ENCODE measurements around the gene SKIL. TPM values are rescaled to one million over a fixed set of nuclear protein-coding genes. Genes with fewer than 3 reads are reported as not detected.
"Not testable (repeated sequence)": the region's sequence is repeated elsewhere in the genome, so short reads cannot be mapped to it uniquely, and the experiment has no call there.

Gene SKIL
- total RNA-seq, 2 experiments from 2014 or later: 16.3 to 17.5 TPM

DNA sequence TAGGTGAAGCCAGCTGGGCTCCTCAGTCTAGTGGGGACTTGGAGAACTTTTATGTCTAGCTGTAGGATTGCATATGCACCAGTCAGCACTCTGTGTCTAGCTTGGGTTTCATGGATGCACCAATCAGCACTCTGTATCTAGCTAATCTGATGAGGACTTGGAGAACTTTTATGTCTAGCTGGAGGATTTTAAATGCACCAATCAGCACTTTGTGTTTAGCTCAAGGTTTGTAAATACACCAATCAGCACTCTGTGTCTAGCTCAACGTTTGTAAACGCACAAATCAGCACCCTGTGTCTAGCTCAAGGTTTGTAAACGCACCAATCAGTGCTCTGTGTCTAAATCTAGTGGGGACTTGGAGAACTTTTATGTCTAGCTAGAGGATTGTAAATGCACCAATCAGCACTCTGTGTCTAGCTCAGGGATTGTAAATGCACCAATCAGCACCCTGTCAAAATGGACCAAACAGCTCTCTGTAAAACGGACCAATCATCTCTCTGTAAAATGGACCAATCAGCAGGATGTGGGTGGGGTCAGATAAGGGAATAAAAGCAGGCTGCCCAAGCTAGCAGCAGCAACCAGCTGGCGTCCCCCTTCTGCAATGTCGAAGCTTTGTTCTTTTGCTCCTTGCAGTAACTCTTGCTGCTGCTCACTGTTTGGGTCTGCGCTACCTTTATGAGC is 29.5 kb upstream of the SKIL start:
- CTCF ChIA-PET: interaction anchor here (0.6 to 1.3 kb wide), 2 partner anchors 11 to 207 kb away, joined by 3 read pairs; no protein-coding TSS in a partner anchor
- H3K27ac Mint-ChIP-seq; intact Hi-C loops (cut with micrococcal nuclease); H3K9me3 Mint-ChIP-seq; H3K4me3 Mint-ChIP-seq; H3K27me3 Mint-ChIP-seq (ENCODE audit: low read depth); H3K4me1 Mint-ChIP-seq (ENCODE audit: low read depth); DNase-seq; H3K36me3 Mint-ChIP-seq (ENCODE audit: low read depth): not testable (repeated sequence)

DNA sequence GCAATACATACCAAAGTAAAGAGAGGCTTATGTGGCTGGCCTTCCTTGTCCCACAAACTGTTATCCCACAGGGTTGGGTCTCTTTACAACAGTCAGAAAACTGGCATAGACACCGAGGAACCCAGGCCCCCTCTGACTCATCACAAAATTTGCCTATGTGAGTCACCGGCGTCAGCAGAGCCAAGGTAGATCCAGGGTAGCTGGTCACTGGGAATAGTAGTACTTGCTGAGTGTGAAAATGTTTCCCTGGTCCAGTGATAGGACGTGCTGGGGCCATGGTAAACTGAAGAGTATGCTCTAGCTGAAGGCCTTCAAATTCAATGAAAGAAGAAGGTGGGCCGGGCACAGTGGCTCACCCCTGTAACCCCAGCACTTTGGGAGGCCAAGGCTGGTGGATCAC is 27.1 kb upstream of the SKIL start:
- Mint-ChIP-seq H3K9me3 (peaks cover 5% of the 10 kb centered on the region), H3K4me1 (ENCODE audit: low read depth) (no peaks in the 10 kb centered on the region), H3K27me3 (ENCODE audit: low read depth) (peaks cover under 1% of the 10 kb centered on the region), H3K4me3 (no peak overlapping the region), H3K36me3 (ENCODE audit: low read depth) (no peaks in the 10 kb centered on the region), H3K27ac (no peak overlapping the region)
- CTCF ChIA-PET: no interaction called here
- intact Hi-C loops (cut with micrococcal nuclease): no loop called here
- no peak for DNase-seq

DNA sequence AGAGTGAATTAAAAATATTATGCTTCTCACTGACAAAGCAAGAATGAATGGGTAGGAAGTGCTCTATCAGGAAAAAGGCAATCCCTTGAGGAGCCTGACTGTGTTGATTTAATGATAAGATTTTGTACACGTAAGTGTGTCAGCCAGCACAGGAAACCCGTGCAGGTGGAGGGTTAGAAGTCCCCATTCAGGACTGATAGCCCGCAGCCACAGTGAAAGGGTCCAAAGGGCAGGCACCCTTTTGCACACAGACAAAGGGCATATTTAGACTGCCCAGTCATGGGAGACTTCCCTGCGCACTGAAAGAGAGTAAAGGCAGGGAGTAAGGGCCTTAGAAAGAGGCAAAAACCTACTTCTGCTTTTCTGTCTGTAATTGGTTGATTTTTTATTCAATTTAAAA is 26.4 kb upstream of the SKIL start:
- Mint-ChIP-seq H3K27me3 (ENCODE audit: low read depth) (no peaks in the 10 kb centered on the region), H3K36me3 (ENCODE audit: low read depth) (no peaks in the 10 kb centered on the region), H3K27ac (no peak overlapping the region), H3K4me3 (no peak overlapping the region), H3K4me1 (ENCODE audit: low read depth) (no peaks in the 10 kb centered on the region), H3K9me3 (peaks cover 5% of the 10 kb centered on the region)
- intact Hi-C loops (cut with micrococcal nuclease): no loop called here
- CTCF ChIA-PET: no interaction called here
- DNase-seq: no peak

DNA sequence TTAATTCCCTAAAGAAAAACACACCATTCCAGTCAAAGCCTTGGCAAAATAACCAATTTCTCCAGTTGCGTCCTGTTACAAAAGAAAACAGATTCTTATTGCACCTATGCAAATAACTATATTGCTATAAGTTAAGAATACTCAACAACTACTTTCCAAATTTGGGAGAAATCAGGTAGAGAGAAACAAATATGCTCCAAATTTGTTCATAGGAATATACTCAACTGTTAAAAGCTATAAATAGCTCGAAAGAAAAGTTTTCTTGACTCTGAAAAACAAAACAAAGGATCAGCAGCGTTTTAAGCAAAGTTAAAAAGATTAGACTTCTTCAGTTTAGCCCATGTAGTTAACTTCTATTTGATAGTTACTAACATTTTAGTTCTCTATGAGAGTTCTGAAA is 20.1 kb upstream of the SKIL start:
- CTCF ChIA-PET: interaction anchor here (0.5 to 0.6 kb wide), 2 partner anchors 61 to 475 kb away, joined by 3 to 4 read pairs; no protein-coding TSS in a partner anchor
- Mint-ChIP-seq H3K4me1 (ENCODE audit: low read depth) (no peaks in the 10 kb centered on the region), H3K9me3 (peaks cover 16% of the 10 kb centered on the region), H3K36me3 (ENCODE audit: low read depth) (no peaks in the 10 kb centered on the region), H3K4me3 (no peak overlapping the region), H3K27ac (no peak overlapping the region), H3K27me3 (ENCODE audit: low read depth) (no peaks in the 10 kb centered on the region)
- intact Hi-C loops (cut with micrococcal nuclease): no loop called here
- no peak for DNase-seq

DNA sequence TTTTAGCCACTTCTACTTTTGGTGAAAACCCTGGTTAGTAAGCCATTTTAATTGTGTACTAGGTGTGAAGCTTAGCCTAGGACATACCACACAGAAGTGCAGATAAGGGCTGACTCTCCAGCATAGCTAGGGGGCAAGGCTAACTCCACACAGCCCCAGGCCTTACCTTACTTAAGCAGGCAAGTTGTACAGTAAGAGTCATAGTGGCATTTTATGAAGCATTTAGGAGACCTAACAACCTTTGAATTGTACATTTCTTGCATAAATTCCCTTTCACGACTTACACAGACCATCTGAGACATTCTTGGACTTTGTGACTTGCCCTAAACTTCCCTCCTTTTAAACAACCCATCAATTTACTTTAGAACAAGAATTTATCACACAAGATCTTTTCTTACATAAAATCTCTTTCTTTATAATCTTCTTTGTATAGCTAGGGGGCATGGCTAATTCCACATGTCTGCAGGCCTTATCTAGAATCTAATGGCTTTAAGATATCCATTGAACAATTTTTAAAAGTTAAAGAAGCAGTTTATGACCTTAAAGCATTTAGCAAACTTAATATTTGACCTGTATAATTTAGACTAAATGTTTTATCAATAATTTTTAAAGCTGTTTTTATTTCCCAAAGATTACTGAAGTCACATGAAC is 18.7 kb upstream of the SKIL start:
- no peak for DNase-seq
- intact Hi-C loops (cut with micrococcal nuclease): no loop called here
- CTCF ChIA-PET: interaction anchor here (0.6 to 1.5 kb wide), 2 partner anchors 10 to 28 kb away, joined by 3 to 5 read pairs; no protein-coding TSS in a partner anchor
- H3K36me3 Mint-ChIP-seq (ENCODE audit: low read depth): no peaks in the 10 kb centered on the region
- no peak overlapping the region for H3K4me3 Mint-ChIP-seq
- H3K9me3 Mint-ChIP-seq: peaks cover 16% of the 10 kb centered on the region
- H3K4me1 Mint-ChIP-seq (ENCODE audit: low read depth): no peaks in the 10 kb centered on the region
- no peak overlapping the region for H3K27ac Mint-ChIP-seq
- H3K27me3 Mint-ChIP-seq (ENCODE audit: low read depth): no peaks in the 10 kb centered on the region

DNA sequence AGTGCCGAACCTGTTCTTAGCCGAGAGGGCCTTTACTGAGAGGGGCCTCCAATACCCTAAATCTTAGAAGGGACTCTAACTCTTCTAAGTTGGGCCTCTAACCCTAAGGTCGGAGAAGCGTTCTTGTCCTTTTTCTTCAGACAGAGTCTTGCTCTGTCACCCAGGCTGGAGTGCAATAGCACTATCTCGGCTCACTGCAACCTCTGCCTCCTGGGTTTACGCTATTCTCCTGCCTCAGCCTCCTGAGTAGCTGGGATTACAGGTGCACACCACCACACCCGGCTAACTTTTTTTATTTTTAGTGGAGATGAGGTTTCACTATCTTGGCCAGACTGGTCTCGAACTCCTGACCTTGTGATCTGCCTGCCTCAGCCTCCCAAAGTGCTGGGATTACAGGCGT is 15.2 kb upstream of the SKIL start:
- H3K9me3 Mint-ChIP-seq: peaks cover 14% of the 10 kb centered on the region
- DNase-seq; H3K4me3 Mint-ChIP-seq; intact Hi-C loops (cut with micrococcal nuclease); H3K4me1 Mint-ChIP-seq (ENCODE audit: low read depth); H3K36me3 Mint-ChIP-seq (ENCODE audit: low read depth); H3K27ac Mint-ChIP-seq; H3K27me3 Mint-ChIP-seq (ENCODE audit: low read depth): not testable (repeated sequence)
- CTCF ChIA-PET: interaction anchor here (0.9 kb wide), 1 partner anchor 13 kb away, joined by 3 read pairs; no protein-coding TSS in a partner anchor

DNA sequence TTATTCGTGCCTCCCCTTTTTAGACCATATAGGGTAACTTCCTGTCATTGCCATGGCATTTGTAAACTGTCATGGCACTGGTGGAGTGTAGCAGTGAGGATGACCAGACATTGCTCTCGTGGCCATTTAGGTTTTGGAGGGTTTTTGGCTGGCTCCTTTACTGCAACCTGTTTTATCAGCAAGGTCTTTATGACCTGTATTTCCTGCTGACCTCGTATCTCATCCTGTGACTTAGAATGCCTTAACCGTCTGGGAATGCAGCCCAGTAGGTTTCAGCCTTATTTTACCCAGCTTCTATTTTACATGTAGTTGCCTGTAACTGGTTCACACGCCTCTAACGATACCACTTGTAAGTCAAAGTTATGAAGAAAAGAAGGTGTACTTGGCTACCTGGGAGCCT is 13.7 kb upstream of the SKIL start:
- H3K9me3 Mint-ChIP-seq; H3K27me3 Mint-ChIP-seq (ENCODE audit: low read depth); H3K27ac Mint-ChIP-seq; H3K36me3 Mint-ChIP-seq (ENCODE audit: low read depth); CTCF ChIA-PET; H3K4me1 Mint-ChIP-seq (ENCODE audit: low read depth); DNase-seq; intact Hi-C loops (cut with micrococcal nuclease); H3K4me3 Mint-ChIP-seq: not testable (repeated sequence)

DNA sequence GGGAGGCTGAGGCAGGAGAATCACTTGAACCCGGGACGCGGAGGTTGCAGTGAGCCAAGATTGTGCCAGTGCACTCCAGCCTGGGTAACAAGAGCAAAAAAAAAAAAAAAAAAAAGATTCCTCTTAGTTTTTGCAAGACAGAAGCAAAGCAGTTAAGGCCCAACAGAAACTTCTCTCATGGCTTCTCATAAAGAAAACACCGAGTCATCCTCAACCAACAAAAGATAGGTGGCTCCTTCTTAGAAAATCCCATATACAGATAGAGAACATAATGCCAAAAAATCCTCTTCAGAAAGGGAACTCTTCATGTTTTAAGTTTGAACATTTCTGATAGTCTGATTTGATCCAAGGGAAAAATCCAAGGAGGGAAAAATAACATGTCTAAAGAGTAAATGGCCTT is 12.5 kb upstream of the SKIL start:
- no peaks in the 10 kb centered on the region for H3K27me3 Mint-ChIP-seq (ENCODE audit: low read depth)
- CTCF ChIA-PET: no interaction called here
- H3K9me3 Mint-ChIP-seq: no peaks in the 10 kb centered on the region
- H3K27ac Mint-ChIP-seq: peak overlapping the region; percentile 30
- DNase-seq: no peak
- H3K4me3 Mint-ChIP-seq: no peak overlapping the region
- intact Hi-C loops (cut with micrococcal nuclease): no loop called here
- H3K4me1 Mint-ChIP-seq (ENCODE audit: low read depth): peaks cover 5% of the 10 kb centered on the region
- H3K36me3 Mint-ChIP-seq (ENCODE audit: low read depth): no peaks in the 10 kb centered on the region

DNA sequence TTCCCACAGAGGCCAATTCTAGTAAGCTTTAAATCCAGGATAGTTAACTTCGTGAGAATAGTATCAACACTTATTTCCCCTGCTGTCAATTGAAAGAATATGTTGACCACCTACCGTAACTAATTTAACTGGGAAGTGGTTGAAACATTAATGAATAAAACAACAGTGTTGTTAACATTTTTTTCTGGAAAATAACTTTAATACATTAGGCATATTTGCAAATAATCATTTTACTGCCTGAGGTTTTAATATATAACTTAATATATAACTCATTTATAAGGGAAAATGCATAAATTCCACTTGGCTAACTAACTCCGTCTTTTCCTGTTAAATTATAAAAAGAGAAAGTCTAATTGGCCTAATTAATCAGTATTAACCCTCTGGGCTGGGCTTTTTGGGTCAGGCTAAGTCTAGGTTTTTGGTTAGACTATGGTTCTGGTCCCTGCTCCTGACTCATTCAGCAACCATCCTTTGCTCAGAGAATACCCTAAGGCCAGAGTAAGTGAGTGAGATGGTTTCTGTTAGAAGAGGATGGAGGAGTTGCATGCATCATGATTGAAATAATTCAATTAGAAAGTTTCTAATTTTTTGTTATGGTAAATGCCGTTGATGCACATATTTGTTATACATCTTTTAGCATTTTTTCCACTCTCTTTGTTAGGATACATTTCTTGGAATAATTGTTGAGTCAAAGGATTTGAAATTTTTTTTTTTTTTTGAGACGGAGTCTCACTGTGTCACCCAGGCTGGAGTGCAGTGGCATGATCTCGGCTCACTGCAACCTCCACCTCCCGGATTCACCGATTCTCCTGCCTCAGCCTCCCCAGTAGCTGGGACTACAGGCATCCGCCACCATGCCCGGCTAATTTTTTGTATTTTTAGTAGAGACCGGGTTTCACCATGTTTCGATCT is 10.8 kb upstream of the SKIL start:
- CTCF ChIA-PET: no interaction called here
- intact Hi-C loops (cut with micrococcal nuclease): no loop called here
- no peaks in the 10 kb centered on the region for H3K36me3 Mint-ChIP-seq (ENCODE audit: low read depth)
- H3K27ac Mint-ChIP-seq: no peak overlapping the region
- peaks cover 8% of the 10 kb centered on the region for H3K4me1 Mint-ChIP-seq (ENCODE audit: low read depth)
- H3K27me3 Mint-ChIP-seq (ENCODE audit: low read depth): no peaks in the 10 kb centered on the region
- no peak overlapping the region for H3K4me3 Mint-ChIP-seq
- DNase-seq: no peak
- H3K9me3 Mint-ChIP-seq: no peaks in the 10 kb centered on the region

DNA sequence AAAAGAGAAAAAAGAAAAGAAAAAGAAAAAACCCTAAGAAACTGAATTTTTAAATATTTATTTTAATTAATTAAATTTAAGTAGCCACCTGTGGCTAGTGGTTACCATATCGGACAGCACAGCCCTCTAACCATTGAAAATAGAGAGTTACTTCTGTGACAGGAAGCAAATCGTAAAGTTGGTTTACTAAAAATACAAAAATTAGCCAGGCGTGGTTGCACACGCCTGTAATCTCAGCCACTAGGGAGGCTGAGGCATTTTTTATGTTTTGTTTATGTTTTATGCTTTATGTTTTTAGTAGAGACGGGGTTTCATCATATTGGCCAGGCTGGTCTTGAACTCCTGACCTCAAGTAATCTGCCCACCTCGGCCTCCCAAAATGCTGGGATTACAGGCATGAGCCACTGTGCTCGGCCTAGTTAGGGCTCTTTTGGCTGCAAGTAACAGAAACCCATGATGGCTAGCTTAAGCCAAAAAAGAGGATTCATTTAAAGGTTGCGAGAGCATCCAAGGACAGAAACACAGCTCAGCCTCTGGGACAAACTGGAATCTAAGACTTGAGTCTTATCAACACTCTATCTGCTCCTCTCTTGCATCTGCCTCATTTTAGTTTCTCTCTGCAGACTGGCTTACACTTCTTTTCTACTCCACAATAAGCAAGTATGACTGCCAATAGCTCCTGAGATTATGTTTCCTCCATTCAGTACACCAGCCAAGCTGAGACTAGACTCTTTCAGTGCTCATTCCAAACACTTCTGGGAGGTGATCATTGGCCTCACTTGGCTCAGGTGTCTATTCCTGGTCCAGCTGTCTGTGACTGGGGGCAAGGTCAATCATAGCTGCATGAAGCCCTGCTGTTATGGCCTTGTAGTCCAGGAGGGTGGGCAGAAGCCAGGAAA is 6.8 kb upstream of the SKIL start:
- Mint-ChIP-seq H3K27me3 (ENCODE audit: low read depth) (no peaks in the 10 kb centered on the region), H3K4me3 (no peak overlapping the region), H3K36me3 (ENCODE audit: low read depth) (no peaks in the 10 kb centered on the region), H3K4me1 (ENCODE audit: low read depth) (peaks cover 10% of the 10 kb centered on the region), H3K9me3 (no peaks in the 10 kb centered on the region), H3K27ac (no peak overlapping the region)
- intact Hi-C loops (cut with micrococcal nuclease): loop anchor here (10.0 kb wide), 1 partner anchor 1104 kb away; no protein-coding TSS in a partner anchor
- no peak for DNase-seq
- CTCF ChIA-PET: interaction anchor here (0.5 to 1.1 kb wide), 2 partner anchors 30 to 62 kb away, joined by 4 to 5 read pairs; no protein-coding TSS in a partner anchor

DNA sequence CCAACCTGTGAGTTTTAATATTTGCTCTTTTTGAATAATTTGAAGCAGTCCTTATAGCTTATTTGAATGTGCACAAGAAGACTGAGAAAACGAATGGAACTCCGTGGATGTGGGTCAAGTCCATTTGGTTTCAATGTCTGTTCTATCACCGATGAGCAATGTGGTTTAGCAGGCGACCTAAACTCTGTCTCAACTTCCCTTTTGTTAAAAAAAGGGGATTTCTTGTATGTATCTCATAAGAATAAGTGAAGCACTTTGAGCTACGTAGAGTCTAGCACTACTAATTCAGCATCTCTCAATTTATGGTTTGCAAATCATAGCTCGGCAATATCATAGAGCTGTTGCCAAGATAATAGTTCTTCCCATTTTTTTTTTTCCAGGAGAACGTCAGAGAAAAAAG is 4.6 kb upstream of the SKIL start:
- intact Hi-C loops (cut with micrococcal nuclease): loop anchor here (10.0 kb wide), 1 partner anchor 1102 kb away; no protein-coding TSS in a partner anchor
- Mint-ChIP-seq H3K36me3 (ENCODE audit: low read depth) (peaks cover 1% of the 10 kb centered on the region), H3K9me3 (no peaks in the 10 kb centered on the region), H3K4me3 (no peak overlapping the region), H3K4me1 (ENCODE audit: low read depth) (peaks cover 14% of the 10 kb centered on the region), H3K27me3 (ENCODE audit: low read depth) (no peaks in the 10 kb centered on the region), H3K27ac (no peak overlapping the region)
- DNase-seq: no peak
- CTCF ChIA-PET: interaction anchor here (0.6 to 1.5 kb wide), 5 partner anchors 43 to 541 kb away, joined by 3 to 5 read pairs (median 4); no protein-coding TSS in a partner anchor

All from activated naive CD4-positive, alpha-beta T cell treated with anti-CD3 and anti-CD28 coated beads for 36 hours (primary cell).